HFFc6 (cell line): ENCODE results near the gene BCLAF1. TPM values are rescaled to one million over a fixed set of nuclear protein-coding genes. Genes with fewer than 3 reads are reported as not detected.
"Not testable (repeated sequence)": the region's sequence is repeated elsewhere in the genome, so short reads cannot be mapped to it uniquely, and the experiment has no call there.

ENCODE experiments used
- DNase-seq: peaks from one replicate; pipeline ENCODE4 v3.0.0-alpha.2; 2018
- H3K27ac Mint-ChIP-seq: 2 replicates; pipeline ENCODE4 v1.8.0; 2020; ENCODE audit warnings: mild to moderate bottlenecking, mixed read lengths
- H3K27me3 Mint-ChIP-seq: 2 replicates; pipeline ENCODE4 v1.8.0; 2021; ENCODE audit warnings: mild to moderate bottlenecking, moderate library complexity, mixed read lengths; ENCODE audit not compliant: insufficient read depth
- H3K36me3 Mint-ChIP-seq: 2 replicates; pipeline ENCODE4 v1.8.0; 2021; ENCODE audit warnings: low read depth, mixed read lengths
- H3K4me1 Mint-ChIP-seq: 2 replicates; pipeline ENCODE4 v1.8.0; 2020; ENCODE audit warnings: low read depth, mixed read lengths
- H3K4me3 Mint-ChIP-seq: 2 replicates; pipeline ENCODE4 v1.8.0; 2020; ENCODE audit warnings: mild to moderate bottlenecking, moderate library complexity, mixed read lengths
- H3K9me3 Mint-ChIP-seq: 2 replicates; pipeline ENCODE4 v1.8.0; 2020; ENCODE audit warnings: mild to moderate bottlenecking, mixed read lengths
- CTCF ChIP-seq: fragments of 200-600 bp; sonication (generic); IDR thresholded peaks from 2 replicates; pipeline ENCODE4 v1.5.0; 2021; ENCODE audit warnings: antibody characterized with exemption, mild to moderate bottlenecking
- total RNA-seq, 6 experiments: library from RNA; stranded (reverse); fragmentation: NEBNext Ultra II Directional; extraction: Animal tissue kit (Norgen Biotek cat#: 25700); gene quantifications; 2 replicates in 1 of 6; 3 replicates in 5 of 6; pipeline ENCODE4 v1.2.3, GENCODE V29; 2021

BCLAF1 gene
- total RNA-seq, 6 experiments from 2014 or later, result 136 to 164 (median 153) TPM

DNA sequence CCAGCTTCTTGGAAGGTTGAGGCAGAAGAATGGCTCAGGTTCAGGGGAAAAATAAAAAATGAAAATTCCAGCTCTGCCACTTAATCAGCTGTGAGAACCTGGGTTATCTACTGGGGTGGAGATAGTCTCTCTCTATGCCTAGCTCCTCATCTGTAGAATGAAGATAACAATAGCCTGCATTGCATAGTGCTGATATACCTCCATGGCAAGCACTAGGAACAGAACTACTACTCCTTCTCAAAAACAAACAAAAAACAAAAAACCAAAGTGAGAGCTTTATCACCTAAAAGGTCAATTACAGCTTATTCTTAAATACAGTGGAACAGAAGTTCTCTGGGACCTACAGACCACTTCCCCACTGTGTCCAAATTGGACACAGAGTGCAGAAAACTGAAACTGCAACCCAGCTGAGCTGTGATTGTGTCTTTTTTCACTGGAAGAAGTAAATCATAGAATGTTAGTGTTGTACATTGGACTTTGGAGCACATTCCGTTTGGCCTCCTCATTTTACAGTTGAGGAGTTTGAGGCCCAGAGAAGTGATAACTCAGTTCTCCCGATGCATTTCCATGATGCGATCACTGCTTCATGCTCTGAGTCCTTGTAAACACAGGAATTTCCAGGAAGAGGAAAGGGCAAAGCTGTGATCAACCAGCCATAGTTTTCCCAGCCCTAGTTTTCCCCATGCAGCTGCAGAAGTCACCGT is 62.8 kb downstream of the BCLAF1 start:
- no peak for DNase-seq
- H3K27me3 Mint-ChIP-seq, result no peaks in the 10 kb centered on the region; the same call in none of the 2 replicates
- peak overlapping the region; percentile 67 for H3K4me3 Mint-ChIP-seq
- peak overlapping the region; percentile 71 for H3K27ac Mint-ChIP-seq
- TF ChIP-seq CTCF, result no peak
- no peaks in the 10 kb centered on the region for H3K9me3 Mint-ChIP-seq
- H3K4me1 Mint-ChIP-seq, result peaks cover 39% of the 10 kb centered on the region
- H3K36me3 Mint-ChIP-seq, result peaks cover 9% of the 10 kb centered on the region; the same call in 1 of the 2 replicates

DNA sequence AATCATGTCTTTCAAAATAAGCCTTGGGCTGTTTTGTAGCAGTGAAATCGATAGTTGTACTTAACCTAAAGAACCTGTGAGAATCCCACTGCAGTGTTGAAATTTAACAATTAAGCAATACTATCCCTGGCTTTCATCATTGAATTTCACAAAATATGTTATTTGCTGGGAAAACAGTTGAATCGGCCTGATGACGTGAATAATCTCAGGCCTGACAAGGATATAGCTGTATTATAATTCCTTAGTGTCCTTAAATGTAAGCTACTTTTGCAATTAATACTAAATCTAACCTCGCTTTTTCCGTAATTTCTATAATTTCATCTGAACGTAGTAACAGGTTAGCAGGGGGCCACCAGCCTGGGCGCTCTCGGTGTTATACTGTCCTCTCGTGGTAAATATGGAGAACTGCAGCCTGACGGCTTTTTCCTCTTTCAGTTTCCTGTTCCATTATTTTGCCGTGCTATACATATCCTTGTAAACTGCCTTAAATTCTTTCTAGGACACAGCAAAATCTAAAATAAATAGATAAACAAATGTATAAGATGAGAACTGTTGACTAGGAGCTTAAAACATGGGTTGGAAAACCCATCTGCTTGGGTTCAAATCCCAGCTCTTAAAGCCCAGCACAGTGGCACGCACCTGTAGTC is 63.5 kb downstream of the BCLAF1 start:
- no peaks in the 10 kb centered on the region for H3K9me3 Mint-ChIP-seq
- peaks cover 39% of the 10 kb centered on the region for H3K4me1 Mint-ChIP-seq
- H3K27ac Mint-ChIP-seq, result peak overlapping the region; percentile 71
- no peaks in the 10 kb centered on the region; the same call in none of the 2 replicates for H3K27me3 Mint-ChIP-seq
- peak; percentile 46 for DNase-seq
- H3K36me3 Mint-ChIP-seq, result peaks cover 9% of the 10 kb centered on the region; the same call in 1 of the 2 replicates
- H3K4me3 Mint-ChIP-seq, result peak overlapping the region; percentile 67
- peak; percentile 100 for TF ChIP-seq CTCF

GRCh38 chr6:136225496-136225895 is 64.2 kb downstream of the BCLAF1 start:
- DNase-seq, result no peak
- Mint-ChIP-seq H3K36me3 (peaks cover 5% of the 10 kb centered on the region; the same call in 1 of the 2 replicates), H3K27ac (peak overlapping the region; percentile 71; the same call in 1 of the 2 replicates), H3K4me3 (no peak overlapping the region), H3K4me1 (peaks cover 32% of the 10 kb centered on the region), H3K9me3 (no peaks in the 10 kb centered on the region; the same call in 1 of the 2 replicates), H3K27me3 (no peaks in the 10 kb centered on the region; the same call in none of the 2 replicates)
- TF ChIP-seq CTCF, result no peak

GRCh38 chr6:136224974-136225373 is 64.7 kb downstream of the BCLAF1 start:
- H3K4me1 Mint-ChIP-seq, result peaks cover 27% of the 10 kb centered on the region
- DNase-seq, H3K36me3 Mint-ChIP-seq, H3K27me3 Mint-ChIP-seq, H3K9me3 Mint-ChIP-seq, H3K27ac Mint-ChIP-seq, H3K4me3 Mint-ChIP-seq: not testable (repeated sequence)

DNA sequence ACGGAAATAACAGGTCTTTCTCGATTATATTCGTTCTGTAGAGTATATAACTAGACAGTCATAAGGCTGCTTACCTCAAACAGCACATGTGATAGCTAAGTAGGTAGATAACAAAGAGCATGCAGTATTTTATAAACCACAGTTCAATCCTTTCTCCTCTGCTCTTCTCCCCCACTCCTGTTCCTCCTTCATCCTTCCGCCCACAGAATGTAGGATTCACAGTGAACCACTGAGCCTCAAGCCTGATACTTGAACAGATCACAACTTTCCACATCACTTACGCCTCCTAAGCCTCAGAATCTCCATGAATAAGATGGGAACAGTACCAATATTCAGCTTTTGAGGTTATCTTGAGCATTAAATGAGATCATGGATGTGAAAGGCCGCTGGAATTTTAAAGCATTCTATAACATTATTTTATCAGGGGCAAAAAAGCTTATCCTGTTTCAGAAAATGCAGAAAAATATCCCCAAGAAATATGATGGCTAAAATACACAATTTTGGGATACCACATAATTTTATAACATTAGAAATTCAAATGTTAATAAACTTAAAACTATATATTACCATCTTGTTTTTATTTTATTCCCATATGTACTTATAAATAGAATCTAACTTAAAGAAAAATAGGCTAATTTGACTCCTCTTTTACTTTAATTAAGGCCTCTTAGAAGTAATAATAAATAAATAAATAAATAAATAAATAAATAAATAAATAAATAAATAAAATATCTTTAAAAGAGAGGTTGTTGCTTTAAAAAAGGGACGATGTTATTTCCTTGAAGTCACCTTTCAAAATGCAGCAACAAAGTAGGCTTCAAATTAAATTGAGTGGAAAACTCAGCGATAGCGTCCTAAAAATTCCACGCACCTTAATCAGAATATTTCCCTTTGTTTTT is 72.9 kb downstream of the BCLAF1 start:
- no peaks in the 10 kb centered on the region for H3K4me1 Mint-ChIP-seq
- no peaks in the 10 kb centered on the region; the same call in 1 of the 2 replicates for H3K9me3 Mint-ChIP-seq
- H3K36me3 Mint-ChIP-seq, result no peaks in the 10 kb centered on the region; the same call in 1 of the 2 replicates
- no peak overlapping the region for H3K4me3 Mint-ChIP-seq
- H3K27me3 Mint-ChIP-seq, result no peaks in the 10 kb centered on the region; the same call in 1 of the 2 replicates
- no peak overlapping the region for H3K27ac Mint-ChIP-seq
- no peak for TF ChIP-seq CTCF
- no peak for DNase-seq
